Effector memory CD8-positive, alpha-beta T cell (primary cell): Measurements from ENCODE around the gene DSCAML1.

Experiments
- ATAC-seq: fragments of 150-1000 bp; cut with Tn5 transposase; replicated peaks from 2 replicates; pipeline ENCODE4 v1.10.0; 2021; ENCODE audit warnings: mild to moderate bottlenecking, moderate library complexity
- DNase-seq, 3 experiments: peaks; one replicate each; pipeline ENCODE4 v3.0.0; 2021
- H3K27ac Mint-ChIP-seq, 2 donors: one replicate each; pipeline ENCODE4 v1.8.0; 2022; ENCODE audit warnings: mild to moderate bottlenecking in 2 of 2, mixed read lengths in 2 of 2, moderate library complexity in 2 of 2
- H3K27me3 Mint-ChIP-seq, 2 donors: one replicate each; pipeline ENCODE4 v1.8.0; 2022; ENCODE audit warnings: mixed read lengths in 2 of 2
- H3K36me3 Mint-ChIP-seq: one replicate; pipeline ENCODE4 v1.8.0; 2022; ENCODE audit warnings: mild to moderate bottlenecking, moderate library complexity, mixed read lengths; ENCODE audit not compliant: insufficient read depth
- H3K4me1 Mint-ChIP-seq, 2 donors: one replicate each; pipeline ENCODE4 v1.8.0; 2022; ENCODE audit warnings: low read depth in 2 of 2, mixed read lengths in 2 of 2
- H3K4me3 Mint-ChIP-seq, 2 donors: one replicate each; pipeline ENCODE4 v1.8.0; 2022; ENCODE audit warnings: mild to moderate bottlenecking in 2 of 2, mixed read lengths in 2 of 2, moderate library complexity in 2 of 2
- H3K9me3 Mint-ChIP-seq, 2 donors: one replicate each; pipeline ENCODE4 v1.8.0; 2022; ENCODE audit warnings: mixed read lengths in 2 of 2

DSCAML1 gene

GRCh38 chr11:117792992-117793391 lies 4.0 kb downstream of the DSCAML1 start:
- Mint-ChIP-seq H3K4me3 (no peak overlapping the region), H3K4me1 (peaks cover 8 to 9% of the 10 kb centered on the region in 2 donors), H3K27ac (no peak overlapping the region), H3K27me3 (peaks cover 73 to 93% of the 10 kb centered on the region in 2 donors), H3K36me3 (no peaks in the 10 kb centered on the region), H3K9me3 (no peaks in the 10 kb centered on the region)
- DNase-seq (no peak), ATAC-seq (no peak)

- ATAC-seq, result no peak
- peaks cover 74 to 93% of the 10 kb centered on the region in 2 donors for H3K27me3 Mint-ChIP-seq
- H3K9me3 Mint-ChIP-seq, result no peaks in the 10 kb centered on the region
- H3K36me3 Mint-ChIP-seq, result no peaks in the 10 kb centered on the region
- H3K4me3 Mint-ChIP-seq, result no peak overlapping the region
- DNase-seq, result no peak
- H3K4me1 Mint-ChIP-seq, result peaks cover 3 to 5% of the 10 kb centered on the region in 2 donors
- no peak overlapping the region for H3K27ac Mint-ChIP-seq
Observed at GRCh38 chr11:117792241-117792640, 4.8 kb downstream of the DSCAML1 start.

- DNase-seq, result no peak
- peaks cover 0 to 3% of the 10 kb centered on the region in 2 donors for H3K4me1 Mint-ChIP-seq
- no peak overlapping the region for H3K4me3 Mint-ChIP-seq
- H3K27ac Mint-ChIP-seq, result no peak overlapping the region
- no peaks in the 10 kb centered on the region for H3K9me3 Mint-ChIP-seq
- no peak for ATAC-seq
- no peaks in the 10 kb centered on the region for H3K36me3 Mint-ChIP-seq
- peaks cover 80 to 100% of the 10 kb centered on the region in 2 donors for H3K27me3 Mint-ChIP-seq
Observed at GRCh38 chr11:117790279-117790678, 6.7 kb downstream of the DSCAML1 start.

DNA sequence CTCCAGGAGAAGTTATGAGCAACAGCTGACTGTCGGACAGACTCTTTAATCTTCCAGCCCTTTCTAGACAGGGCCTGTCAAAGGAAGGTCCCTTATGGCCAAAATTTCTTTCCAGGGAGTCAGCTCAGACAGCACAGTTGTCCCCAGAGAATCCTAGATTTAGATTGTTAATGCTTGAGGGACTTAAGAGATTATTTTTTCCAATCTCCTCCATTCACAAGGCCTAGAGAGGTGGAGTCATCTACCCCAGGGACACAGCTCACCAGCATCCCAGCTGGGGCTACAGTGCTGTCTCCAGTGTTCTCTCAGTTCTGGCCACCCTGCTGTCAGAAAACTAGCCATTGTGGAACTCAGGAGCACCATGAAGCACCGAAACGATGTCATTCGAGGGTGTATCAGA lies 7.8 kb downstream of the DSCAML1 start:
- H3K36me3 Mint-ChIP-seq, result no peaks in the 10 kb centered on the region
- no peak for DNase-seq
- no peaks in the 10 kb centered on the region for H3K4me1 Mint-ChIP-seq
- no peaks in the 10 kb centered on the region for H3K9me3 Mint-ChIP-seq
- H3K27ac Mint-ChIP-seq, result no peak overlapping the region
- no peak for ATAC-seq
- H3K27me3 Mint-ChIP-seq, result peaks cover 76 to 100% of the 10 kb centered on the region in 2 donors
- H3K4me3 Mint-ChIP-seq, result no peak overlapping the region

DNA sequence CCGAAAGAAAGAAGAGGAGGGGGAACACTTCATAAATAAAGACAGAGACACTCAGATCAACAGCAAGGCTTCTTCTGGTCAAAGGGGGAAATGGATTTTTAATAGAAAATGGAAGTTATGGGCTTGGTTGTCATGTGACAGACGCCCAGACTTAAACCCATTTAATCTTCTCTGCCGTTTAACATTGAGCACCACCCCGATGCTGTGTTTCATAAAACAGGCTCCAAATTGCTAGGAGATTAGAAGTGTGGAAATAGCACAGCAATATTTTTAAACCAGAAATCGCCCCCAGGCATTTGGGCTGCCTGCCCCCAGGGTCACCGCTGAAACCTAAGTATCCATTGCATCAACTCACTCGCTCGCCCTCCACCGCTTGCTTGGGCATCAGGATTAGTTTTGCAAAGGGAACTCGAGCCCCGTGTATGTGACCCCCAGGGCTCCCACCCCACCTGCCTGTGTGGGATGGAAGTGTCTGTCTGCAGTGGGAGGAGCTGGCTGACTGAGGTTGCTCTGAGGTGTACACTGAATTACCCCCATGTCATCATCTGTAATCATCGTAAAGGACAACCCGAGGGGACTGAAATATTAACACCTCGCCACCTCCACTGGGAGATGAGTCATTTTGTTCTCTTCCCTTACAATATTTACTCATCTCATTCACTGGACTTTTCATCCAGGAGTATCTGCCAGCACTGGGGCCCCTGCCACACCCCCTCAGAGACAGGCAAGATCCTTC lies 10.7 kb downstream of the DSCAML1 start:
- DNase-seq (no peak), ATAC-seq (no peak)
- Mint-ChIP-seq H3K27me3 (peaks cover 70 to 100% of the 10 kb centered on the region in 2 donors), H3K4me1 (no peaks in the 10 kb centered on the region), H3K27ac (no peak overlapping the region), H3K9me3 (no peaks in the 10 kb centered on the region), H3K4me3 (no peak overlapping the region), H3K36me3 (no peaks in the 10 kb centered on the region)

DNA sequence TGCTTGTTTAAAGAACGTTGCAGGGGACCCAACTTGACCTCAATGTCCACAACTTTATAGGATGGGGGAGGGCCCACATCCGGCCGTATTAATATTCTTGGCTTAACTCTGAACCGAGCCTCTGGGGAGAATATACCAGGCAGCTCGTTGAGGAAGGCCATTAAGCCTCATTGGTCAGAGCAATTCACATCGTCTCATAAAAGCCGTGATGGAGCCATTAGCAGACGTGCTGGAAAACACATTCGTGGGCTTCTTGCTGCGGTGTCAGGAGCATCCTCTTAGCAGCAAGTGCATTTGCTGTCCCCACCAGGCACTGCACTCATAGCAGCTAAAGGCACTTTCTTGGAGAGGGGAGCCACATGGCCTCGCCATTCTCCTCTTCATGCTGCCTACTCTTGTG lies 14.9 kb downstream of the DSCAML1 start:
- Mint-ChIP-seq H3K4me3 (no peak overlapping the region), H3K27me3 (peaks cover 82 to 98% of the 10 kb centered on the region in 2 donors), H3K4me1 (no peaks in the 10 kb centered on the region), H3K27ac (no peak overlapping the region), H3K9me3 (no peaks in the 10 kb centered on the region), H3K36me3 (no peaks in the 10 kb centered on the region)
- DNase-seq, result no peak
- no peak for ATAC-seq

DNA sequence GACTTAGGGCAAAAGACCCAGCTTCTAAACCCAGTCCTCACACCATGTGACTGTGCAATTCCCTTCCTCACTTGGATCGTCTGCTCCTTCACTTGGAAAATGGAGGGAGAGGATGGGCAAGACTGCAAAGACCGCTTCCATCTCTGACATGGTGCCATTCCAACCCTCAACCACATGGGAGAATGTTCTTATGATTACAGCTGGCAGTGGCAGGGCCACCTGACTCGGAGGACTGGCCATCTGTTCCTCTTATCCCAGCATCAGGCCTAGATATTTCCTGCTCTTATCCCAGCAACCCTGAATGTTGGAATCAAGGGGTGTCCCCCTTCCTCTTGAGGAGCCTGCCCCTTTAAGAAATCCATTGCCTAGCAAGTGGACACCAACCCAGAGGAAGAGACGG lies 15.4 kb downstream of the DSCAML1 start:
- ATAC-seq, result no peak
- no peaks in the 10 kb centered on the region for H3K36me3 Mint-ChIP-seq
- H3K4me1 Mint-ChIP-seq, result no peaks in the 10 kb centered on the region
- H3K27ac Mint-ChIP-seq, result no peak overlapping the region
- DNase-seq, result no peak
- H3K9me3 Mint-ChIP-seq, result no peaks in the 10 kb centered on the region
- H3K4me3 Mint-ChIP-seq, result no peak overlapping the region
- peaks cover 80 to 98% of the 10 kb centered on the region in 2 donors for H3K27me3 Mint-ChIP-seq

DNA sequence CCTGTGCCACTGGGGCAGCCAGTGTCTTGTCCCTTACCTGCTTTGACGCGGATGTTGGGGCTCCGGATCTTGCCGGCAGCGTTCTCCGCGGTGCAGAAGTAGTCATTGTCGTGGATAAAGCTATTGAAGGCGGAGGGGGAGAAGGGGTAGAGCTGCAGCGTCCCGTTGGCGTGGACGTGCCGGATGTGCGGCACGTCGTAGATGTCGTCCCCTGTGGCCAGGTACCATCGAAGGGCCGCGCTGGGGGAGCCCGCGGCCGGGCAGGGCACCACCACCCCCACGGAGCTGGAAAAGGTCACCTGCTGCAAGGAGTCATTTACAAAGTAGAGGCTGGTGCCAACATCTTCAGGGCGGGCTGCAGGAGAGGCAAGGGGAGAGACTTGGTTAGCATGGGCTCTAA lies 16.6 kb downstream of the DSCAML1 start:
- no peaks in the 10 kb centered on the region for H3K36me3 Mint-ChIP-seq
- no peaks in the 10 kb centered on the region for H3K4me1 Mint-ChIP-seq
- DNase-seq, result no peak
- H3K27me3 Mint-ChIP-seq, result peaks cover 74 to 98% of the 10 kb centered on the region in 2 donors
- H3K4me3 Mint-ChIP-seq, result no peak overlapping the region
- no peak for ATAC-seq
- no peaks in the 10 kb centered on the region for H3K9me3 Mint-ChIP-seq
- peak overlapping the region in 1 of 2 donors; percentile 46 for H3K27ac Mint-ChIP-seq

DNA sequence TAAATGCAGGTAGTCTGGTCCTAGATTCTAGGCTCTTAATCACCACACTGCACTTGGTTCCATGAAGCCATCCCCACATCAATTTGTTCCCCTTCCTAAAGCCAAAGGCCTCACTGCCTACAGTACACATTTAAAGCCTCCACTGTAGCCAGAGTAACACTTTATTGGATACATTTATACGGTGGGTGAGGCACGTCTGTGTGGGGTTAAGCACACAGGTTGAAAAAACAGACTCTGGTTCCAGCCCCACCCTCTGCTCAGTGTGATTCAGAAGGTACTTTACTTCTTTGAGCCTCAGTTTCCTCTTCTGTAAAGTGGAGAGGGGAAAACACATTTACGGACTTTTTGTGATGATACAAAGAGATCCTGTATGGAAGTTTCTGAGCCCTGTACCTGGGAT lies 22.5 kb downstream of the DSCAML1 start:
- H3K4me3 Mint-ChIP-seq, result no peak overlapping the region
- ATAC-seq (no peak), DNase-seq (no peak)
- peaks cover 46 to 84% of the 10 kb centered on the region in 2 donors for H3K27me3 Mint-ChIP-seq
- H3K27ac Mint-ChIP-seq, result no peak overlapping the region
- peaks cover 3% of the 10 kb centered on the region for H3K36me3 Mint-ChIP-seq
- H3K9me3 Mint-ChIP-seq, result no peaks in the 10 kb centered on the region
- H3K4me1 Mint-ChIP-seq, result no peaks in the 10 kb centered on the region

DNA sequence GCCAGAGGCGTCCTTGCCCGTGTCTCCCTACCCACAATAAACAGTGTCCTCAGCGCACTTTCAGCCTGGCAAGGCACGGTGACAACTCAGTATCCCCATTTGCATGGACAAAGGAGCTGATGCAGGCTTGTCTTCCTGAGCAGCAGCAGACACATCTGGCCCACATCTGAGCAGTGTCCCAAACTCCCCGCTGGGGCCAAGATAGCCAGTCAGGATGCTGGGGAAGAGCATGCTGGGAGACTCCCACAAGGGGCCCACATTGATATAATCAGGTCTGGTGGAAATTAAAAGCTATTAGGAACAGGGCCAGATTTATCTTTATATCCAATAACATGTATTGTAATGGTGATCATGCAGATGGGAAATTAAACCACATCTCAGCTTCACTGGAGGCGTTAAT lies 24.7 kb downstream of the DSCAML1 start:
- Mint-ChIP-seq H3K4me1 (no peaks in the 10 kb centered on the region), H3K27ac (no peak overlapping the region)
- no peak for DNase-seq

GRCh38 chr11:117771841-117772240 lies 25.2 kb downstream of the DSCAML1 start:
- no peak for DNase-seq
- no peak overlapping the region for H3K4me3 Mint-ChIP-seq
- ATAC-seq, result no peak
- H3K4me1 Mint-ChIP-seq, result no peaks in the 10 kb centered on the region
- H3K27ac Mint-ChIP-seq, result no peak overlapping the region
- H3K36me3 Mint-ChIP-seq, result peaks cover 3% of the 10 kb centered on the region
- H3K27me3 Mint-ChIP-seq, result peaks cover 32 to 76% of the 10 kb centered on the region in 2 donors
- no peaks in the 10 kb centered on the region for H3K9me3 Mint-ChIP-seq

More for the DNA sequence above, 24.7 kb downstream of the DSCAML1 start:
- Mint-ChIP-seq H3K9me3 (no peaks in the 10 kb centered on the region), H3K27me3 (peaks cover 32 to 76% of the 10 kb centered on the region in 2 donors), H3K36me3 (peaks cover 3% of the 10 kb centered on the region), H3K4me3 (no peak overlapping the region)
- ATAC-seq, result no peak

- no peak overlapping the region for H3K27ac Mint-ChIP-seq
- no peaks in the 10 kb centered on the region for H3K4me1 Mint-ChIP-seq
- H3K4me3 Mint-ChIP-seq, result no peak overlapping the region
- no peaks in the 10 kb centered on the region for H3K9me3 Mint-ChIP-seq
- peaks cover 32 to 76% of the 10 kb centered on the region in 2 donors for H3K27me3 Mint-ChIP-seq
- H3K36me3 Mint-ChIP-seq, result peaks cover 3% of the 10 kb centered on the region
- no peak for DNase-seq
- ATAC-seq, result no peak
Observed at GRCh38 chr11:117771197-117771596, 25.8 kb downstream of the DSCAML1 start.

DNA sequence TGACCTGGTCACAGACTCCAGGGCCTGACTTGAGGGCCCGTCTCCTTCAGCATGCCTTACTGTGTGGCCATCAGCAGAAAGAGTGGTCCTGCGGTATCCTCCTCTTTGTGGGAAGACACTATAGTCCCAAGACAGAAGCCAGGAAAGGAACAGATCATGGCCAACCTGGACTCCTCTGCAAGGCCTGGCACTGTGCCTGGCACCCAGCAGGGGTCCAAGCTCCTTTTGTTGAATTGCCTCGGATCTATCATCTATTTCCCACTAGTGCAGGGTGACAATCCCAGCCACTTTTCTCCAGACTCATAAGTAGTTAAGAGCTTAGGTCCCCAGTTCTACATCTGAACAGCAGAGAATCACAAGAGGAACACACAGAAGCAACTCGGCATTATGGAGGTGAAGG lies 27.0 kb downstream of the DSCAML1 start:
- DNase-seq, result no peak
- H3K9me3 Mint-ChIP-seq, result no peaks in the 10 kb centered on the region
- no peak overlapping the region for H3K4me3 Mint-ChIP-seq
- no peak for ATAC-seq
- H3K27me3 Mint-ChIP-seq, result peaks cover 22 to 76% of the 10 kb centered on the region in 2 donors
- no peak overlapping the region for H3K27ac Mint-ChIP-seq
- no peaks in the 10 kb centered on the region for H3K4me1 Mint-ChIP-seq
- peaks cover 3% of the 10 kb centered on the region for H3K36me3 Mint-ChIP-seq

DNA sequence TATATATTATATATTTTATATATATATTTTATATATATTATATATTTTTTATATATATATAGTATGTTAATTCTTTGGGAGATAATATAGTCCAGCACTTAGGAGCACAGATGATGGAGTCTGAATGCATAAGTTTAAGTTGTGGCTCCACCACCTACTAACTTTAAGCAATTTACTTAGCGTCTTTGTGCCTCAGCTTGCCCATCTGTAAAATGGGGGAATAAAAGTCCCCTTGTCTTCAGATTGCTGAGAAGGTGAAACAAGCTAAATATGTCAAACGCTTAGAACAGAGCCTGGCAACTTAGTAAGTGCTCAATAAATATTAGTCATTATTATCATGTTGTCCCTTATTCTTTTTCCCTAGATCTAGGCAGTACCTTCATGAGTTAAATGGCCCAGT lies 27.5 kb downstream of the DSCAML1 start:
- peaks cover 3% of the 10 kb centered on the region for H3K36me3 Mint-ChIP-seq
- no peak overlapping the region for H3K27ac Mint-ChIP-seq
- DNase-seq (no peak), ATAC-seq (no peak)
- no peaks in the 10 kb centered on the region for H3K4me1 Mint-ChIP-seq
- H3K27me3 Mint-ChIP-seq, result peaks cover 20 to 78% of the 10 kb centered on the region in 2 donors
- no peak overlapping the region for H3K4me3 Mint-ChIP-seq
- H3K9me3 Mint-ChIP-seq, result no peaks in the 10 kb centered on the region
